H9 (cell line): ENCODE measurements around the gene KIF26B. TPM values are rescaled to one million over a fixed set of nuclear protein-coding genes. Genes with fewer than 3 reads are reported as not detected.

Experiments used
- DNase-seq: peaks from one replicate; pipeline ENCODE4 v3.0.0-alpha.2; 2017
- H2AFZ ChIP-seq: one replicate; pipeline ENCODE4 v1.6.1; 2013; ENCODE audit warnings: mild to moderate bottlenecking, low read length, control low read depth, moderate library complexity
- H2AK5ac ChIP-seq: 2 replicates; pipeline ENCODE4 v1.6.1; 2013; ENCODE audit warnings: low read length, control low read depth, mixed read lengths; ENCODE audit not compliant: insufficient read length
- H2BK120ac ChIP-seq: one replicate; pipeline ENCODE4 v1.6.1; 2013; ENCODE audit warnings: low read depth, mild to moderate bottlenecking, low read length, control low read depth, inconsistent platforms; ENCODE audit not compliant: poor library complexity, severe bottlenecking
- H2BK12ac ChIP-seq: 2 replicates; pipeline ENCODE4 v1.6.1; 2013; ENCODE audit warnings: low read length, control low read depth, mixed read lengths, low read depth; ENCODE audit not compliant: insufficient read length
- H2BK15ac ChIP-seq: 2 replicates; pipeline ENCODE4 v1.6.1; 2013; ENCODE audit warnings: low read depth, low read length, control low read depth
- H2BK20ac ChIP-seq: one replicate; pipeline ENCODE4 v1.6.1; 2013; ENCODE audit warnings: low read depth, mild to moderate bottlenecking, low read length, control low read depth, inconsistent platforms; ENCODE audit not compliant: poor library complexity, severe bottlenecking
- H2BK5ac ChIP-seq: 2 replicates; pipeline ENCODE4 v1.6.1; 2013; ENCODE audit warnings: low read length, control low read depth, mixed read lengths; ENCODE audit not compliant: insufficient read length
- H3K14ac ChIP-seq: 2 replicates; pipeline ENCODE4 v1.6.1; 2013; ENCODE audit warnings: low read length, control low read depth; ENCODE audit not compliant: insufficient read depth
- H3K18ac ChIP-seq: 2 replicates; pipeline ENCODE4 v1.6.1; 2013; ENCODE audit warnings: low read depth, mild to moderate bottlenecking, mixed read lengths, low read length, control low read depth; ENCODE audit not compliant: insufficient read length
- H3K23ac ChIP-seq: 2 replicates; pipeline ENCODE4 v1.6.1; 2013; ENCODE audit warnings: low read length, control low read depth, mixed read lengths, low read depth; ENCODE audit not compliant: insufficient read length
- H3K23me2 ChIP-seq: 2 replicates; pipeline ENCODE4 v1.6.1; 2013; ENCODE audit warnings: low read depth, mild to moderate bottlenecking, mixed read lengths, low read length, control low read depth; ENCODE audit not compliant: insufficient read length, poor library complexity, severe bottlenecking
- H3K27ac ChIP-seq: 2 replicates; pipeline ENCODE4 v1.5.1; 2013; ENCODE audit warnings: low read length, control low read depth, mixed read lengths, low read depth; ENCODE audit not compliant: insufficient read length
- H3K27me3 ChIP-seq: 2 replicates; pipeline ENCODE4 v1.6.1; 2013; ENCODE audit warnings: low read length, control low read depth, inconsistent platforms; ENCODE audit not compliant: insufficient read depth
- H3K4ac ChIP-seq: 2 replicates; pipeline ENCODE4 v1.6.1; 2013; ENCODE audit warnings: low read depth, mild to moderate bottlenecking, control low read depth, inconsistent platforms, low read length, moderate library complexity
- H3K4me1 ChIP-seq: 2 replicates; pipeline ENCODE4 v1.6.1; 2013; ENCODE audit warnings: low read length, control low read depth, inconsistent platforms; ENCODE audit not compliant: insufficient read depth
- H3K4me2 ChIP-seq: 2 replicates; pipeline ENCODE4 v1.6.1; 2013; ENCODE audit warnings: low read length, control low read depth, mixed read lengths; ENCODE audit not compliant: insufficient read length, insufficient read depth
- H3K56ac ChIP-seq: 2 replicates; pipeline ENCODE4 v1.6.1; 2013; ENCODE audit warnings: low read depth, mild to moderate bottlenecking, mixed read lengths, low read length, control low read depth; ENCODE audit not compliant: insufficient read length
- H3K79me1 ChIP-seq: 2 replicates; pipeline ENCODE4 v1.6.1; 2013; ENCODE audit warnings: low read depth, mild to moderate bottlenecking, moderate library complexity, low read length, control low read depth, inconsistent platforms; ENCODE audit not compliant: insufficient read depth, poor library complexity, severe bottlenecking
- H3K79me2 ChIP-seq: 2 replicates; pipeline ENCODE4 v1.6.1; 2013; ENCODE audit warnings: low read length, control low read depth, inconsistent platforms; ENCODE audit not compliant: insufficient read depth
- H3K9ac ChIP-seq: 2 replicates; pipeline ENCODE4 v1.6.1; 2013; ENCODE audit warnings: low read length, control low read depth, mixed read lengths; ENCODE audit not compliant: insufficient read length; ENCODE audit errors: extremely low read depth
- H3K9me3 ChIP-seq: one replicate; pipeline ENCODE4 v1.6.1; 2013; ENCODE audit warnings: low read depth, low read length, inconsistent platforms; ENCODE audit not compliant: control insufficient read depth
- H3T11ph ChIP-seq: one replicate; pipeline ENCODE4 v1.6.1; 2013; ENCODE audit warnings: mild to moderate bottlenecking, low read length, control low read depth, inconsistent platforms
- H4K20me1 ChIP-seq: one replicate; pipeline ENCODE4 v1.6.1; 2013; ENCODE audit not compliant: control insufficient read depth, insufficient read length, insufficient read depth
- H4K5ac ChIP-seq: 2 replicates; pipeline ENCODE4 v1.6.1; 2013; ENCODE audit warnings: low read depth, mild to moderate bottlenecking, mixed read lengths, low read length, control low read depth; ENCODE audit not compliant: insufficient read length
- H4K8ac ChIP-seq: replicated peaks from 2 replicates; pipeline ENCODE4 v1.6.1; 2013; ENCODE audit warnings: low read length, control low read depth, mixed read lengths, low read depth; ENCODE audit not compliant: insufficient read length
- H4K91ac ChIP-seq: 2 replicates; pipeline ENCODE4 v1.6.1; 2013; ENCODE audit warnings: low read depth, mild to moderate bottlenecking, moderate library complexity, mixed read lengths, low read length, control low read depth; ENCODE audit not compliant: insufficient read length
- H3K27ac Mint-ChIP-seq, 3 experiments: 2 replicates in 2 of 3; 3 replicates in 1 of 3; pipeline ENCODE4 v1.8.0; 2020 to 2021; ENCODE audit warnings: mixed read lengths in 3 of 3, mild to moderate bottlenecking in 1 of 3, moderate library complexity in 1 of 3
- H3K27me3 Mint-ChIP-seq: 2 replicates; pipeline ENCODE4 v1.8.0; 2021; ENCODE audit warnings: low read depth, mild to moderate bottlenecking, moderate library complexity, mixed read lengths
- H3K36me3 Mint-ChIP-seq, 3 experiments: 2 replicates in 2 of 3; 3 replicates in 1 of 3; pipeline ENCODE4 v1.8.0; 2020 to 2021; ENCODE audit warnings: low read depth in 3 of 3, mixed read lengths in 3 of 3; ENCODE audit not compliant: insufficient read depth in 1 of 3
- H3K4me1 Mint-ChIP-seq, 2 experiments: 2 replicates each; pipeline ENCODE4 v1.8.0; 2020; ENCODE audit warnings: mixed read lengths in 2 of 2
- H3K4me3 Mint-ChIP-seq, 2 experiments: 2 replicates in 1 of 2; 3 replicates in 1 of 2; pipeline ENCODE4 v1.8.0; 2020 to 2021; ENCODE audit warnings: mild to moderate bottlenecking in 2 of 2, mixed read lengths in 2 of 2, moderate library complexity in 1 of 2
- H3K9me3 Mint-ChIP-seq, 2 experiments: 2 replicates in 1 of 2; 3 replicates in 1 of 2; pipeline ENCODE4 v1.8.0; 2020; ENCODE audit warnings: mild to moderate bottlenecking in 2 of 2, mixed read lengths in 2 of 2, moderate library complexity in 1 of 2
- WGBS: extraction: QIAGEN DNeasy Blood & Tissue Kit; methylation state at CpG from one replicate; pipeline ENCODE4 v1.1.7; 2013; ENCODE audit warnings: missing lambda C conversion rate, low lambda C conversion rate, mixed read lengths; ENCODE audit not compliant: insufficient read length; ENCODE audit errors: extremely low coverage; 5-methylcytosine and 5-hydroxymethylcytosine counted together
- total RNA-seq: library from RNA; stranded (reverse); gene quantifications from 2 replicates; pipeline ENCODE4 v1.2.1, GENCODE V29; 2021
- TF ChIP-seq, protein P1 (sequence below): fragments of 200-600 bp; sonication (generic); conservative IDR thresholded peaks from 3 replicates; pipeline ENCODE4 v1.8.0; 2021; ENCODE audit warnings: antibody characterized with exemption, mild to moderate bottlenecking

The KIF26B gene
- total RNA-seq, 1 experiment from 2014 or later, result 0.13 TPM

DNA sequence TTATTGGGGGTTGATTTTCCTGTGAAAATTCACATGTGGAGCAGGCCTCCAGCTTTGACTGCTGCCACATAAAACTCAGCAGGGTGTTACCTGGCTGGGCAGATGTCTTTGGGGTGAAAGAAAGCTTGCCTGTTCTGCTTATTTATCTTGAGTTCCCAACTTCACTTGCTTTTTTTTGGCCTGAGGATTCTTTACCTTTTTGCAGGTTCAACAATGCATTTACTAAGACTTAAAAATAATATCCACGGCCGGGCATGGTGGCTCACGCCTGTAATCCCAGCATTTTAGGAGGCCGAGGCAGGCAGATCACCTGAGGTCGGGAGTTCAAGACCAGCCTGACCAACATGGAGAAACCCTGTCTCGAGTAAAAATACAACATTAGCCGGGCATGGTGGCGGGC lies 509.1 kb downstream of the KIF26B start:
- no peak overlapping the region for H4K91ac ChIP-seq
- no peaks in the 10 kb centered on the region for H4K20me1 ChIP-seq
- no peak overlapping the region for H2BK15ac ChIP-seq
- no peaks in the 10 kb centered on the region for H3K36me3 Mint-ChIP-seq
- H4K8ac ChIP-seq, result no peak overlapping the region
- H3T11ph ChIP-seq, result no peak overlapping the region
- H2AK5ac ChIP-seq, result no peak overlapping the region
- H3K56ac ChIP-seq, result no peak overlapping the region
- H3K14ac ChIP-seq, result no peak overlapping the region
- H3K23me2 ChIP-seq, result no peaks in the 10 kb centered on the region
- TF ChIP-seq, protein P1, sequence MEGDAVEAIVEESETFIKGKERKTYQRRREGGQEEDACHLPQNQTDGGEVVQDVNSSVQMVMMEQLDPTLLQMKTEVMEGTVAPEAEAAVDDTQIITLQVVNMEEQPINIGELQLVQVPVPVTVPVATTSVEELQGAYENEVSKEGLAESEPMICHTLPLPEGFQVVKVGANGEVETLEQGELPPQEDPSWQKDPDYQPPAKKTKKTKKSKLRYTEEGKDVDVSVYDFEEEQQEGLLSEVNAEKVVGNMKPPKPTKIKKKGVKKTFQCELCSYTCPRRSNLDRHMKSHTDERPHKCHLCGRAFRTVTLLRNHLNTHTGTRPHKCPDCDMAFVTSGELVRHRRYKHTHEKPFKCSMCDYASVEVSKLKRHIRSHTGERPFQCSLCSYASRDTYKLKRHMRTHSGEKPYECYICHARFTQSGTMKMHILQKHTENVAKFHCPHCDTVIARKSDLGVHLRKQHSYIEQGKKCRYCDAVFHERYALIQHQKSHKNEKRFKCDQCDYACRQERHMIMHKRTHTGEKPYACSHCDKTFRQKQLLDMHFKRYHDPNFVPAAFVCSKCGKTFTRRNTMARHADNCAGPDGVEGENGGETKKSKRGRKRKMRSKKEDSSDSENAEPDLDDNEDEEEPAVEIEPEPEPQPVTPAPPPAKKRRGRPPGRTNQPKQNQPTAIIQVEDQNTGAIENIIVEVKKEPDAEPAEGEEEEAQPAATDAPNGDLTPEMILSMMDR, result no peak
- no peak overlapping the region for H2AFZ ChIP-seq
- no peak for DNase-seq
- H3K27me3 Mint-ChIP-seq, result no peaks in the 10 kb centered on the region
- WGBS, result no CpG with 5 or more reads among the region's 8 CpGs
- H3K9me3 Mint-ChIP-seq, result no peaks in the 10 kb centered on the region
- H3K27ac Mint-ChIP-seq, result no peak overlapping the region
- no peak overlapping the region for H3K23ac ChIP-seq
- no peak overlapping the region for H3K18ac ChIP-seq
- H2BK120ac ChIP-seq, result no peak overlapping the region
- H3K9me3 ChIP-seq, result no peaks in the 10 kb centered on the region
- no peak overlapping the region for H3K4me3 Mint-ChIP-seq
- no peak overlapping the region for H3K4ac ChIP-seq
- no peak overlapping the region for H2BK5ac ChIP-seq
- peak overlapping the region; percentile 45 for H2BK20ac ChIP-seq
- no peaks in the 10 kb centered on the region for H3K27me3 ChIP-seq
- no peaks in the 10 kb centered on the region for H3K79me1 ChIP-seq
- H3K4me1 Mint-ChIP-seq, result no peaks in the 10 kb centered on the region
- H3K4me2 ChIP-seq, result no peak overlapping the region
- H3K27ac ChIP-seq, result no peak overlapping the region
- H3K4me1 ChIP-seq, result no peaks in the 10 kb centered on the region
- H3K9ac ChIP-seq, result no peak overlapping the region
- no peak overlapping the region for H4K5ac ChIP-seq
- no peaks in the 10 kb centered on the region for H3K79me2 ChIP-seq
- H2BK12ac ChIP-seq, result no peak overlapping the region
